Lower leg skin (tissue), 4 donors: Measurements from ENCODE around the gene DLX4. TPM values are rescaled to one million over a fixed set of nuclear protein-coding genes. Genes with fewer than 3 reads are reported as not detected.

Experiments
- DNase-seq, 2 donors: peaks; one replicate each; pipeline ENCODE4 v3.0.0-alpha.2; 2019; ENCODE audit warnings: low spot score in 2 of 2
- H3K4me3 ChIP-seq: fragments of 200-600 bp; sonication (generic); 2 replicates; pipeline ENCODE4 v1.5.1; 2017; ENCODE audit warnings: mild to moderate bottlenecking, low read depth; ENCODE audit not compliant: poor library complexity, severe bottlenecking
- CTCF ChIP-seq, 3 donors: fragments of 450-650 bp; IDR thresholded peaks; one replicate each; pipeline ENCODE4 v1.5.1; 2016; ENCODE audit warnings: antibody characterized with exemption in 3 of 3, mild to moderate bottlenecking in 3 of 3, moderate library complexity in 2 of 3
- POLR2A ChIP-seq, 2 donors: fragments of 450-650 bp; IDR thresholded peaks; one replicate each; pipeline ENCODE4 v1.6.1; 2016 to 2017; ENCODE audit warnings: antibody characterized with exemption in 2 of 2, mild to moderate bottlenecking in 1 of 2, moderate library complexity in 1 of 2
- whole genome bisulfite sequencing, 2 donors: methylation state at CpG; one replicate each; pipeline ENCODE4 v1.1.5; 2018; 5-methylcytosine and 5-hydroxymethylcytosine counted together
- intact Hi-C: fragments of 100-400 bp; cut with DNase I; formaldehyde crosslinking; loops from one replicate; pipeline ENCODE4 v1.15.0; 2023; ENCODE audit warnings: low total_unique reads
- total RNA-seq, 4 donors: library from RNA; depleted of rRNA; stranded (reverse); fragments of >200 nt; gene quantifications; one replicate each; pipeline ENCODE4 v1.1.0, GENCODE V29; 2016

The DLX4 gene
- total RNA-seq, 4 donors from 2014 or later, result 1.9 to 3.3 (median 2.5) TPM

GRCh38 chr17:49931416-49932137 lies 37.4 kb upstream of the DLX4 start:
- DNase-seq, result no peak
- TF ChIP-seq POLR2A (IDR thresholded peaks at IDR 0.05) (no peak), CTCF (IDR thresholded peaks at IDR 0.05) (no peak)
- intact Hi-C loops, result no loop called here
- 52 to 67% methylated on average over 16 of the region's 16 CpGs for WGBS, 2 donors
- H3K4me3 ChIP-seq, result no peak overlapping the region

GRCh38 chr17:49932138-49932723 lies 36.8 kb upstream of the DLX4 start:
- intact Hi-C loops, result no loop called here
- H3K4me3 ChIP-seq, result no peak overlapping the region
- DNase-seq, result no peak
- TF ChIP-seq POLR2A (IDR thresholded peaks at IDR 0.05) (no peak), CTCF (IDR thresholded peaks at IDR 0.05) (no peak)
- WGBS, 2 donors, result 63 to 79% methylated on average over 12 to 17 of the region's 17 CpGs

- intact Hi-C loops, result no loop called here
Measured at GRCh38 chr17:49932901-49933300, 36.1 kb upstream of the DLX4 start.

GRCh38 chr17:49935526-49936210 lies 33.3 kb upstream of the DLX4 start:
- no peak for DNase-seq
- no peak for TF ChIP-seq CTCF (IDR thresholded peaks at IDR 0.05)
- no peak for TF ChIP-seq POLR2A (IDR thresholded peaks at IDR 0.05)
- H3K4me3 ChIP-seq, result no peak overlapping the region
- intact Hi-C loops, result no loop called here
- 69 to 80% methylated on average over 15 of the region's 15 CpGs for WGBS, 2 donors

More at GRCh38 chr17:49932901-49933300, 36.1 kb upstream of the DLX4 start:
- TF ChIP-seq POLR2A (IDR thresholded peaks at IDR 0.05), result no peak
- no peak for TF ChIP-seq CTCF (IDR thresholded peaks at IDR 0.05)
- 85 to 92% methylated on average over 6 of the region's 6 CpGs for WGBS, 2 donors
- no peak for DNase-seq
- no peak overlapping the region for H3K4me3 ChIP-seq

GRCh38 chr17:49936386-49936785 lies 32.6 kb upstream of the DLX4 start:
- no peak overlapping the region for H3K4me3 ChIP-seq
- no peak for TF ChIP-seq POLR2A (IDR thresholded peaks at IDR 0.05)
- TF ChIP-seq CTCF (IDR thresholded peaks at IDR 0.05), result no peak
- WGBS, 2 donors, result 92 to 95% methylated on average over 9 of the region's 9 CpGs
- intact Hi-C loops, result no loop called here
- no peak for DNase-seq
